Measurements from ENCODE around the gene SIGLEC7.
"Not testable (repeated sequence)": the region's sequence is repeated elsewhere in the genome, so short reads cannot be mapped to it uniquely, and the experiment has no call there.

Gene SIGLEC7

GRCh38 chr19:51169283-51169918 lies 27.3 kb downstream of the SIGLEC7 start:
- not testable (repeated sequence) for H3K4me3 ChIP-seq (ENCODE audit: low read depth, low read length)
- peak; percentile 77 for TF ChIP-seq CTCF (IDR thresholded peaks at IDR 0.05; ENCODE audit: low read depth, low read length)

- TF ChIP-seq CTCF (IDR thresholded peaks at IDR 0.05; ENCODE audit: low read depth, low read length): no peak
- H3K4me3 ChIP-seq (ENCODE audit: low read depth, low read length): no peak overlapping the region
Observed at GRCh38 chr19:51172223-51172622, 30.1 kb downstream of the SIGLEC7 start.

GRCh38 chr19:51173681-51174080 lies 31.6 kb downstream of the SIGLEC7 start:
- H3K4me3 ChIP-seq (ENCODE audit: low read depth, low read length): no peak overlapping the region
- no peak for TF ChIP-seq CTCF (IDR thresholded peaks at IDR 0.05; ENCODE audit: low read depth, low read length)

GRCh38 chr19:51179256-51179655 lies 37.2 kb downstream of the SIGLEC7 start:
- TF ChIP-seq CTCF (IDR thresholded peaks at IDR 0.05; ENCODE audit: low read depth, low read length): no peak
- no peak overlapping the region for H3K4me3 ChIP-seq (ENCODE audit: low read depth, low read length)

- TF ChIP-seq CTCF (IDR thresholded peaks at IDR 0.05; ENCODE audit: low read depth, low read length): no peak
Observed at GRCh38 chr19:51181377-51181912, 39.3 kb downstream of the SIGLEC7 start.

GRCh38 chr19:51181913-51182419 lies 39.9 kb downstream of the SIGLEC7 start:
- no peak for TF ChIP-seq CTCF (IDR thresholded peaks at IDR 0.05; ENCODE audit: low read depth, low read length)
- H3K4me3 ChIP-seq (ENCODE audit: low read depth, low read length): no peak overlapping the region

More at GRCh38 chr19:51181377-51181912, 39.3 kb downstream of the SIGLEC7 start:
- H3K4me3 ChIP-seq (ENCODE audit: low read depth, low read length): no peak overlapping the region

- H3K4me3 ChIP-seq (ENCODE audit: low read depth, low read length): no peak overlapping the region
Observed at GRCh38 chr19:51183629-51184028, 41.5 kb downstream of the SIGLEC7 start.

More at GRCh38 chr19:51183629-51184028, 41.5 kb downstream of the SIGLEC7 start:
- no peak for TF ChIP-seq CTCF (IDR thresholded peaks at IDR 0.05; ENCODE audit: low read depth, low read length)
